H1 (cell line): ENCODE results near the gene VPS51. TPM values are rescaled to one million over a fixed set of nuclear protein-coding genes. Genes with fewer than 3 reads are reported as not detected.

Experiments used
- CTCF ChIA-PET: fragments of 300-600 bp; sonication (Branson Sonifier 250); formaldehyde crosslinking; loops from one replicate; lab custom pipeline; 2021; ENCODE audit not compliant: partially characterized antibody; lab: Charles Lee
- POLR2A ChIA-PET: fragments of 300-600 bp; sonication (Branson Sonifier 250); formaldehyde crosslinking; loops from one replicate; lab custom pipeline; 2021; ENCODE audit warnings: inconsistent platforms; ENCODE audit not compliant: partially characterized antibody; lab: Charles Lee
- DNase-seq, 2 experiments: peaks; one replicate each; pipeline versions ENCODE4 v3.0.0 to v3.0.0-alpha.2; 2010 to 2022; ENCODE audit warnings: low spot score in 2 of 2, low read depth in 1 of 2, mixed read lengths in 1 of 2
- FAIRE-seq: peaks from 2 replicates; lab custom pipeline; 2011; peaks lifted over from hg19 to GRCh38; lab: Jason Lieb, UNC
- H2AFZ ChIP-seq: 2 replicates; pipeline ENCODE4 v1.8.1; 2012; ENCODE audit warnings: low read length, inconsistent platforms
- H2AK5ac ChIP-seq: 2 replicates; pipeline ENCODE4 v1.6.1; 2013; ENCODE audit warnings: low read depth, low read length
- H2BK120ac ChIP-seq: replicated peaks from 2 replicates; pipeline ENCODE3; 2013; ENCODE audit warnings: low read depth, low read length, inconsistent platforms
- H2BK12ac ChIP-seq: 2 replicates; pipeline ENCODE4 v1.6.1; 2013; ENCODE audit warnings: low read depth, low read length
- H2BK15ac ChIP-seq: 2 replicates; pipeline ENCODE4 v1.6.1; 2013; ENCODE audit warnings: low read length
- H2BK20ac ChIP-seq: 2 replicates; pipeline ENCODE4 v1.6.1; 2013; ENCODE audit warnings: low read length
- H2BK5ac ChIP-seq: 2 replicates; pipeline ENCODE4 v1.6.1; 2013; ENCODE audit warnings: low read depth, low read length
- H3K14ac ChIP-seq: 2 replicates; pipeline ENCODE4 v1.6.1; 2013; ENCODE audit warnings: inconsistent platforms; ENCODE audit not compliant: insufficient read length
- H3K18ac ChIP-seq: 2 replicates; pipeline ENCODE4 v1.6.1; 2013; ENCODE audit warnings: low read length; ENCODE audit errors: extremely low read depth
- H3K23ac ChIP-seq: 2 replicates; pipeline ENCODE4 v1.6.1; 2013; ENCODE audit warnings: inconsistent platforms; ENCODE audit not compliant: insufficient read length
- H3K23me2 ChIP-seq: 2 replicates; pipeline ENCODE4 v1.6.1; 2013; ENCODE audit warnings: low read depth, low read length
- H3K27ac ChIP-seq: 2 replicates; pipeline ENCODE4 v1.6.1; 2011; ENCODE audit warnings: low read depth, low read length, inconsistent platforms
- H3K27me3 ChIP-seq, 4 experiments: replicated peaks in 1 of 4; 1 replicate in 1 of 4; 2 replicates in 3 of 4; pipeline versions ENCODE4 v1.6.1 to v1.8.1; 2011 to 2013; ENCODE audit warnings: low read length in 3 of 4, mild to moderate bottlenecking in 3 of 4, inconsistent platforms in 2 of 4, mixed read lengths in 2 of 4, moderate library complexity in 1 of 4; ENCODE audit not compliant: control insufficient read depth in 3 of 4, insufficient read depth in 3 of 4; ENCODE audit errors: extremely low read depth in 1 of 4
- H3K36me3 ChIP-seq, 4 experiments: 2 replicates each; pipeline versions ENCODE4 v1.6.1 to v1.8.1; 2011 to 2013; ENCODE audit warnings: mild to moderate bottlenecking in 4 of 4, low read length in 3 of 4, moderate library complexity in 2 of 4, control low read depth in 1 of 4, inconsistent platforms in 1 of 4; ENCODE audit not compliant: insufficient read depth in 4 of 4, control insufficient read depth in 2 of 4
- H3K4ac ChIP-seq: replicated peaks from 2 replicates; pipeline ENCODE3; 2013; ENCODE audit warnings: low read length, low read depth, mixed read lengths, inconsistent platforms; ENCODE audit not compliant: insufficient read length
- H3K4me1 ChIP-seq, 4 experiments: replicated peaks in 1 of 4; 1 replicate in 1 of 4; 2 replicates in 3 of 4; pipeline versions ENCODE4 v1.6.1 to v1.8.1; 2011 to 2013; ENCODE audit warnings: low read length in 3 of 4, inconsistent platforms in 2 of 4, mixed read lengths in 1 of 4; ENCODE audit not compliant: insufficient read depth in 4 of 4, control insufficient read depth in 3 of 4
- H3K4me2 ChIP-seq, 2 experiments: 2 replicates each; pipeline versions ENCODE4 v1.6.1 to v1.8.1; 2011 to 2013; ENCODE audit warnings: low read depth in 2 of 2, low read length in 2 of 2, control low read depth in 1 of 2, inconsistent platforms in 1 of 2, mild to moderate bottlenecking in 1 of 2; ENCODE audit not compliant: insufficient read depth in 1 of 2
- H3K4me3 ChIP-seq, 4 experiments: fragments of 200-600, 300-600 bp in 1 of 4; sonication (generic), shearing (Covaris generic), sonication (Bioruptor Twin) in 1 of 4; 2 replicates each; pipeline versions ENCODE4 v1.5.1 to v1.8.1; 2011 to 2016; ENCODE audit warnings: low read length in 4 of 4, low read depth in 3 of 4, control low read depth in 2 of 4, inconsistent platforms in 2 of 4, mild to moderate bottlenecking in 2 of 4, mixed read lengths in 1 of 4, moderate library complexity in 1 of 4; ENCODE audit not compliant: insufficient read depth in 2 of 4; ENCODE audit errors: extremely low read depth in 1 of 4
- H3K56ac ChIP-seq: replicated peaks from 2 replicates; pipeline ENCODE3; 2013; ENCODE audit warnings: low read depth, mild to moderate bottlenecking, mixed read lengths, low read length, inconsistent platforms; ENCODE audit not compliant: insufficient read length
- H3K79me1 ChIP-seq: 2 replicates; pipeline ENCODE4 v1.6.1; 2013; ENCODE audit warnings: low read depth, low read length, control low read depth
- H3K79me2 ChIP-seq, 2 experiments: 2 replicates each; pipeline versions ENCODE4 v1.6.1 to v1.8.1; 2012 to 2013; ENCODE audit warnings: low read length in 2 of 2, mild to moderate bottlenecking in 2 of 2, inconsistent platforms in 1 of 2; ENCODE audit not compliant: insufficient read depth in 2 of 2, control insufficient read depth in 1 of 2
- H3K9ac ChIP-seq, 4 experiments: replicated peaks in 1 of 4; 1 replicate in 1 of 4; 2 replicates in 3 of 4; pipeline versions ENCODE4 v1.6.1 to v1.8.1; 2011 to 2013; ENCODE audit warnings: low read depth in 3 of 4, low read length in 3 of 4, control low read depth in 2 of 4, mild to moderate bottlenecking in 2 of 4, moderate library complexity in 2 of 4, inconsistent platforms in 1 of 4; ENCODE audit errors: extremely low read depth in 1 of 4
- H3K9me3 ChIP-seq, 2 experiments: 2 replicates each; pipeline versions ENCODE4 v1.6.1 to v1.8.1; 2012 to 2013; ENCODE audit warnings: mild to moderate bottlenecking in 2 of 2, moderate library complexity in 2 of 2, control low read depth in 1 of 2, inconsistent platforms in 1 of 2, low read depth in 1 of 2, low read length in 1 of 2, mixed read lengths in 1 of 2; ENCODE audit not compliant: insufficient read depth in 2 of 2
- H4K20me1 ChIP-seq, 2 experiments: replicated peaks in 1 of 2; 2 replicates each; pipeline versions ENCODE3 to v1.8.1; 2011 to 2013; ENCODE audit warnings: inconsistent platforms in 2 of 2, low read length in 2 of 2, mild to moderate bottlenecking in 1 of 2; ENCODE audit not compliant: insufficient read depth in 2 of 2, control insufficient read depth in 1 of 2
- H4K5ac ChIP-seq: 2 replicates; pipeline ENCODE4 v1.6.1; 2013; ENCODE audit warnings: low read length, low read depth, mixed read lengths, inconsistent platforms; ENCODE audit not compliant: insufficient read length
- H4K8ac ChIP-seq: 2 replicates; pipeline ENCODE4 v1.8.0; 2013; ENCODE audit warnings: mild to moderate bottlenecking, moderate library complexity, low read length, inconsistent platforms; ENCODE audit not compliant: insufficient read depth; ENCODE audit errors: extremely low read depth
- H4K91ac ChIP-seq: replicated peaks from 2 replicates; pipeline ENCODE3; 2013; ENCODE audit warnings: low read length, mixed read lengths, inconsistent platforms; ENCODE audit not compliant: insufficient read length
- BCL11A ChIP-seq, 2 experiments: IDR thresholded peaks; one replicate each; pipeline ENCODE4 v1.6.1; 2011; ENCODE audit warnings: low read depth in 2 of 2, low read length in 2 of 2, mild to moderate bottlenecking in 2 of 2
- CBX8 ChIP-seq: fragments of 300-800, 300-1000 bp; sonication (generic); IDR thresholded peaks from 2 replicates; pipeline ENCODE4 v1.7.1; 2016; ENCODE audit warnings: low read depth, low read length, borderline replicate concordance
- CHD1 ChIP-seq: IDR thresholded peaks from 2 replicates; pipeline ENCODE4 v1.6.1; 2012; ENCODE audit warnings: low read depth, low read length, improper control_type of control experiment
- CTBP2 ChIP-seq: IDR thresholded peaks from 2 replicates; pipeline ENCODE4 v1.7.0; 2011; ENCODE audit warnings: borderline replicate concordance, mild to moderate bottlenecking, moderate library complexity, mixed read lengths, low read length; ENCODE audit not compliant: insufficient read depth, insufficient read length
- MAFK ChIP-seq: IDR thresholded peaks from 2 replicates; pipeline ENCODE4 v1.6.1; 2012; ENCODE audit warnings: low read depth, mild to moderate bottlenecking, improper control_type of control experiment, low read length
- POLR2A ChIP-seq, 2 experiments: IDR thresholded peaks; 1 replicate in 1 of 2; 2 replicates in 1 of 2; pipeline ENCODE4 v1.6.1; 2011; ENCODE audit warnings: low read depth in 2 of 2, low read length in 2 of 2, mild to moderate bottlenecking in 2 of 2; ENCODE audit errors: control extremely low read depth in 1 of 2
- SIX5 ChIP-seq: IDR thresholded peaks from 2 replicates; pipeline ENCODE4 v1.6.1; 2011; ENCODE audit warnings: mild to moderate bottlenecking, low read depth, low read length
- SP4 ChIP-seq: IDR thresholded peaks from 2 replicates; pipeline ENCODE4 v1.6.1; 2012; ENCODE audit warnings: low read length, inconsistent platforms
- TAF7 ChIP-seq: optimal IDR thresholded peaks from 2 replicates; pipeline ENCODE3; 2011; ENCODE audit warnings: low read depth, mild to moderate bottlenecking, inconsistent platforms, low read length, moderate library complexity, borderline replicate concordance
- TBP ChIP-seq: IDR thresholded peaks from 2 replicates; pipeline ENCODE4 v1.6.1; 2011; ENCODE audit warnings: low read depth, low read length, improper control_type of control experiment
- YY1 ChIP-seq: IDR thresholded peaks from 2 replicates; pipeline ENCODE4 v1.6.1; 2011; ENCODE audit warnings: low read depth, mild to moderate bottlenecking, low read length
- ZNF274 ChIP-seq: IDR thresholded peaks from 2 replicates; pipeline ENCODE4 v1.7.0; 2012; ENCODE audit warnings: low read length, borderline replicate concordance; ENCODE audit errors: extremely low read depth
- WGBS, 2 experiments: shearing (Covaris generic) in 1 of 2; methylation state at CpG; one replicate each; pipeline versions ENCODE4 v1.1.6 to v1.1.7; 2013 to 2015; ENCODE audit warnings: low lambda C conversion rate in 2 of 2, mixed read lengths in 2 of 2, inconsistent platforms in 1 of 2, low coverage in 1 of 2, missing lambda C conversion rate in 1 of 2; ENCODE audit not compliant: insufficient replicate concordance in 2 of 2, insufficient coverage in 1 of 2, insufficient read length in 1 of 2; ENCODE audit errors: extremely low coverage in 1 of 2, missing lambda C conversion rate in 1 of 2; 5-methylcytosine and 5-hydroxymethylcytosine counted together
- polyA plus RNA-seq, 7 experiments: library from polyadenylated mRNA; depleted of rRNA in 3 of 7; stranded (reverse) in 5 of 7; unstranded in 2 of 7; fragments of >200 nt in 5 of 7; fragments of 200-250 nt in 2 of 7; gene quantifications; 1 replicate in 5 of 7; 2 replicates in 1 of 7; 4 replicates in 1 of 7; pipeline versions ENCODE4 v1.2.1 to v1.2.3, GENCODE V29; 2011 to 2013; ENCODE audit warnings: missing spikeins in 2 of 7, mixed read lengths in 2 of 7
- total RNA-seq: library from RNA; stranded (reverse); fragmentation: NEBNext Ultra II Directional; extraction: Animal tissue kit (Norgen Biotek cat#: 25700); gene quantifications from 2 replicates; pipeline ENCODE4 v1.2.1, GENCODE V29; 2021

VPS51 gene
- total and polyA plus RNA-seq, 2 of the 8 experiments (the other 6 are each of a cell fraction or from before 2014, with no cell fraction given): 97.4 to 142 TPM

GRCh38 chr11:65072631-65072966 lies 23.4 kb upstream of the VPS51 start:
- H3K18ac ChIP-seq: no peak overlapping the region
- no peak overlapping the region for H2BK5ac ChIP-seq
- H2AFZ ChIP-seq: no peak overlapping the region
- no peak overlapping the region for H3K27ac ChIP-seq
- H3K79me1 ChIP-seq: peaks cover 3% of the 10 kb centered on the region; the same call in 1 of the 2 replicates
- H3K56ac ChIP-seq: no peak overlapping the region
- no peak overlapping the region for H2AK5ac ChIP-seq
- H2BK12ac ChIP-seq: no peak overlapping the region
- no peak overlapping the region for H4K5ac ChIP-seq
- H3K4me2 ChIP-seq: no peak overlapping the region
- no peak overlapping the region for H4K8ac ChIP-seq
- no peak overlapping the region for H3K4me3 ChIP-seq
- peaks cover 0 to 5% of the 10 kb centered on the region in 2 experiments; a peak in 1 of 4 replicates for H3K79me2 ChIP-seq
- no peak overlapping the region for H2BK15ac ChIP-seq
- no peak overlapping the region for H3K23ac ChIP-seq
- WGBS, 2 experiments: 88% methylated on average over 1 of the region's 1 CpG; no CpG with 5 or more reads in 1 of the 2 experiments
- H3K4ac ChIP-seq: no peak overlapping the region
- H3K9me3 ChIP-seq: no peaks in the 10 kb centered on the region
- POLR2A ChIA-PET: interaction anchor here (0.5 to 21.6 kb wide), 7 partner anchors 10 to 429 kb away, joined by 3 to 230 read pairs (median 3); partner anchors contain the start of genes CDCA5, VPS51 and ZFPL1
- no peak for FAIRE-seq
- peaks cover 4 to 14% (median 11%) of the 10 kb centered on the region in 4 experiments; a peak in 7 of 8 replicates for H3K36me3 ChIP-seq
- no peak overlapping the region for H3K14ac ChIP-seq
- H3K9ac ChIP-seq: no peak overlapping the region
- H4K91ac ChIP-seq: no peak overlapping the region
- no peaks in the 10 kb centered on the region for H3K27me3 ChIP-seq
- no peak overlapping the region for H2BK120ac ChIP-seq
- H2BK20ac ChIP-seq: no peak overlapping the region
- peaks cover 3 to 4% of the 10 kb centered on the region in 2 experiments for H4K20me1 ChIP-seq
- DNase-seq: no peak
- CTCF ChIA-PET: interaction anchor here (1.1 to 1.5 kb wide), 3 partner anchors 10 to 59 kb away, joined by 3 to 9 read pairs (median 4); partner anchors contain the start of gene ARL2
- no peaks in the 10 kb centered on the region for H3K23me2 ChIP-seq
- peaks cover 0 to 4% (median under 1%) of the 10 kb centered on the region in 4 experiments; a peak in 3 of 7 replicates for H3K4me1 ChIP-seq
- TF ChIP-seq ZNF274: no peak
- no peak for TF ChIP-seq CTBP2
- no peak for TF ChIP-seq SP4
- no peak for TF ChIP-seq MAFK
- TF ChIP-seq CBX8: no peak
- TF ChIP-seq TBP: no peak
- no peak for TF ChIP-seq YY1
- no peak for TF ChIP-seq TAF7
- TF ChIP-seq POLR2A (IDR thresholded peaks at IDR 0.05; ENCODE audit: control extremely low read depth in 1 of 2, low read depth in 2 of 2, low read length in 2 of 2): no peak
- TF ChIP-seq SIX5: no peak
- no peak for TF ChIP-seq CHD1
- no peak for TF ChIP-seq BCL11A (IDR thresholded peaks at IDR 0.05; ENCODE audit: low read depth in 2 of 2, low read length in 2 of 2)
